ENCODE results near the gene CCDC61. TPM values are rescaled to one million over a fixed set of nuclear protein-coding genes. Genes with fewer than 3 reads are reported as not detected.

Gene CCDC61
- total and polyA plus RNA-seq, 2 donors from 2014 or later: 17.8 to 22.2 TPM

DNA sequence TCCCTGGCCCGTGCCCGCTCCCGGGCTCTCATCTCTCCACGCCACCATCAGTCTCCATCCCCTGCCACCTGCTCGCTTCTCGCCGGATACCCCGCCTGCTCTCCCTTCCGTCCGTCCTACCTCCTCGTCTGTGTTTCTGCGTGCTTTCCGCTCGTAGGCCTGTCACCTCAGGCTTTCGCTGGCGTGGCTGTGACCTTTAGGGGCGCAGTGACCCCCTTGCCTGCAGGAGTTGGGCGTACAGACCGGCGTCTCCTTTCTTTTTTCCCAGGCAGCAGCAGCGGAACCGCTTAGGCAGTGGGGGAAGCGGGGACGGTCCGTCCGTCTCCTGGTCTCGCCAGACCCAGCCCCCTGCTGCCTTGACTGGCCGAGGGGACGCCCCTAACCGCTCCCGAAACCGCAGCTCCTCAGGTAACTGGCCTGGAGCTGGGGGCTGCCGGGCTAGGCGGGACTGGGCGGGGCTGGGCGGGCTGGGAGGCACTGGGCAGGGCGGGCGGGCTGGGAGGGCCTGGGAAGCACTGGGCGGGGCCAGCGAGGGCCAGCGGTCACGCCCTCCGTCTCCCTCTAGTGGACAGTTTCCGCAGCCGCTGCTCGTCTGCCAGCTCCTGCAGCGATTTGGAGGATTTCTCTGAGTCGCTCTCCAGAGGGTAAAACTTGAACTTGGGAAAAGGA is 21.3 kb downstream of the CCDC61 start:
- H3K27me3 ChIP-seq (ENCODE audit: control insufficient read depth, insufficient read depth, low read length): peaks cover 7% of the 10 kb centered on the region
- no peaks in the 10 kb centered on the region for H3K9me3 ChIP-seq (ENCODE audit: control insufficient read depth in 2 of 3, insufficient read depth in 1 of 3, low read length in 3 of 3)
- H3K4me1 ChIP-seq (ENCODE audit: control insufficient read depth in 2 of 3, insufficient read depth in 2 of 3, low read depth in 1 of 3, low read length in 3 of 3): peaks cover 0 to 16% (median 0%) of the 10 kb centered on the region in 3 donors
- FAIRE-seq (no peak), DNase-seq (peak; percentile 88 to 91 (median 90))
- TF ChIP-seq, protein P1, sequence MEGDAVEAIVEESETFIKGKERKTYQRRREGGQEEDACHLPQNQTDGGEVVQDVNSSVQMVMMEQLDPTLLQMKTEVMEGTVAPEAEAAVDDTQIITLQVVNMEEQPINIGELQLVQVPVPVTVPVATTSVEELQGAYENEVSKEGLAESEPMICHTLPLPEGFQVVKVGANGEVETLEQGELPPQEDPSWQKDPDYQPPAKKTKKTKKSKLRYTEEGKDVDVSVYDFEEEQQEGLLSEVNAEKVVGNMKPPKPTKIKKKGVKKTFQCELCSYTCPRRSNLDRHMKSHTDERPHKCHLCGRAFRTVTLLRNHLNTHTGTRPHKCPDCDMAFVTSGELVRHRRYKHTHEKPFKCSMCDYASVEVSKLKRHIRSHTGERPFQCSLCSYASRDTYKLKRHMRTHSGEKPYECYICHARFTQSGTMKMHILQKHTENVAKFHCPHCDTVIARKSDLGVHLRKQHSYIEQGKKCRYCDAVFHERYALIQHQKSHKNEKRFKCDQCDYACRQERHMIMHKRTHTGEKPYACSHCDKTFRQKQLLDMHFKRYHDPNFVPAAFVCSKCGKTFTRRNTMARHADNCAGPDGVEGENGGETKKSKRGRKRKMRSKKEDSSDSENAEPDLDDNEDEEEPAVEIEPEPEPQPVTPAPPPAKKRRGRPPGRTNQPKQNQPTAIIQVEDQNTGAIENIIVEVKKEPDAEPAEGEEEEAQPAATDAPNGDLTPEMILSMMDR (IDR thresholded peaks at IDR 0.05; ENCODE audit: borderline replicate concordance, extremely low read depth, insufficient read depth): peak; percentile 83
- no peaks in the 10 kb centered on the region for H3K36me3 ChIP-seq (ENCODE audit: control insufficient read depth in 2 of 3, insufficient read depth in 3 of 3, low read length in 3 of 3)
- H3K4me3 ChIP-seq (ENCODE audit: low read length in 3 of 3): peak overlapping the region; percentile 44 to 77 (median 65)
- no peak overlapping the region for H3K27ac ChIP-seq (ENCODE audit: low read depth in 2 of 2, low read length in 2 of 2)
- intact Hi-C loops (cut with DNase I): no loop called here
- peak overlapping the region in 1 of 3 donors; percentile 65 for H3K9ac ChIP-seq (ENCODE audit: low read length in 3 of 3)

DNA sequence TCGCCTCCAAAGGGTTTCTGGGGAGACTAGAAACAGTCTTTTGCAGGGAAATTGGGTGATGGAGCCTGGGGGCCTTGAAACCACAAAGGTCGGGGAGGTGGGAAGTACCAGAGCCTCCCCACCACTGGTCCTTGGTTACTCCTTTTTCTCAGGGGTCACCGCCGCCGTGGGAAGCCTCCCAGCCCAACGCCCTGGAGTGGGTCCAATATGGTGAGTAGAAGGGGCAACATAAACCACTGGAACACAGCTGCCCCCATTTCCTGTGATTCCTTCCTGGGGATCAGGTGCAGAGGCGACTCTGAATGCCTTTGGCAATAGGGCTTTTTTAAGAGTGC is 21.8 kb downstream of the CCDC61 start:
- H3K27ac ChIP-seq (ENCODE audit: low read depth in 2 of 2, low read length in 2 of 2): no peak overlapping the region
- no peaks in the 10 kb centered on the region for H3K9me3 ChIP-seq (ENCODE audit: control insufficient read depth in 2 of 3, insufficient read depth in 1 of 3, low read length in 3 of 3)
- no peak for FAIRE-seq
- no peak overlapping the region for H3K9ac ChIP-seq (ENCODE audit: low read length in 3 of 3)
- H3K27me3 ChIP-seq (ENCODE audit: control insufficient read depth, insufficient read depth, low read length): peaks cover 7% of the 10 kb centered on the region
- H3K36me3 ChIP-seq (ENCODE audit: control insufficient read depth in 2 of 3, insufficient read depth in 3 of 3, low read length in 3 of 3): no peaks in the 10 kb centered on the region
- H3K4me3 ChIP-seq (ENCODE audit: low read length in 3 of 3): no peak overlapping the region
- intact Hi-C loops (cut with DNase I): no loop called here
- DNase-seq: peak in 1 of 5 donors; percentile 72
- TF ChIP-seq, protein P1 (IDR thresholded peaks at IDR 0.05; ENCODE audit: borderline replicate concordance, extremely low read depth, insufficient read depth): no peak
- peaks cover 0 to 16% (median 0%) of the 10 kb centered on the region in 3 donors for H3K4me1 ChIP-seq (ENCODE audit: control insufficient read depth in 2 of 3, insufficient read depth in 2 of 3, low read depth in 1 of 3, low read length in 3 of 3)

- Histone ChIP-seq H3K4me3 (ENCODE audit: low read length in 3 of 3) (no peak overlapping the region), H3K4me1 (ENCODE audit: control insufficient read depth in 2 of 3, insufficient read depth in 2 of 3, low read depth in 1 of 3, low read length in 3 of 3) (peaks cover 0 to 16% (median 0%) of the 10 kb centered on the region in 3 donors), H3K9me3 (ENCODE audit: control insufficient read depth in 2 of 3, insufficient read depth in 1 of 3, low read length in 3 of 3) (no peaks in the 10 kb centered on the region), H3K36me3 (ENCODE audit: control insufficient read depth in 2 of 3, insufficient read depth in 3 of 3, low read length in 3 of 3) (no peaks in the 10 kb centered on the region), H3K27me3 (ENCODE audit: control insufficient read depth, insufficient read depth, low read length) (peaks cover 7% of the 10 kb centered on the region), H3K9ac (ENCODE audit: low read length in 3 of 3) (no peak overlapping the region), H3K27ac (ENCODE audit: low read depth in 2 of 2, low read length in 2 of 2) (no peak overlapping the region)
- TF ChIP-seq, protein P1 (IDR thresholded peaks at IDR 0.05; ENCODE audit: borderline replicate concordance, extremely low read depth, insufficient read depth): no peak
- FAIRE-seq: no peak
- DNase-seq: peak in 1 of 5 donors; percentile 65
- intact Hi-C loops (cut with DNase I): no loop called here
Measured at GRCh38 chr19:46017874-46018675, 22.8 kb downstream of the CCDC61 start.
